LNCaP clone FGC (cell line): ENCODE data around the gene ZNF492.

ENCODE experiments used
- DNase-seq: peaks from one replicate; pipeline ENCODE4 v3.0.0-alpha.2; 2011; ENCODE audit warnings: low read depth
- H3K4me3 ChIP-seq: 2 replicates; pipeline ENCODE4 v1.5.1; 2011; ENCODE audit warnings: mild to moderate bottlenecking, low read depth, low read length, control low read depth
- CTCF ChIP-seq: IDR thresholded peaks from 2 replicates; pipeline ENCODE4 v1.5.1; 2012; ENCODE audit warnings: mild to moderate bottlenecking; ENCODE audit not compliant: control insufficient read depth, insufficient read depth; ENCODE audit errors: extremely low read depth

The ZNF492 gene

DNA sequence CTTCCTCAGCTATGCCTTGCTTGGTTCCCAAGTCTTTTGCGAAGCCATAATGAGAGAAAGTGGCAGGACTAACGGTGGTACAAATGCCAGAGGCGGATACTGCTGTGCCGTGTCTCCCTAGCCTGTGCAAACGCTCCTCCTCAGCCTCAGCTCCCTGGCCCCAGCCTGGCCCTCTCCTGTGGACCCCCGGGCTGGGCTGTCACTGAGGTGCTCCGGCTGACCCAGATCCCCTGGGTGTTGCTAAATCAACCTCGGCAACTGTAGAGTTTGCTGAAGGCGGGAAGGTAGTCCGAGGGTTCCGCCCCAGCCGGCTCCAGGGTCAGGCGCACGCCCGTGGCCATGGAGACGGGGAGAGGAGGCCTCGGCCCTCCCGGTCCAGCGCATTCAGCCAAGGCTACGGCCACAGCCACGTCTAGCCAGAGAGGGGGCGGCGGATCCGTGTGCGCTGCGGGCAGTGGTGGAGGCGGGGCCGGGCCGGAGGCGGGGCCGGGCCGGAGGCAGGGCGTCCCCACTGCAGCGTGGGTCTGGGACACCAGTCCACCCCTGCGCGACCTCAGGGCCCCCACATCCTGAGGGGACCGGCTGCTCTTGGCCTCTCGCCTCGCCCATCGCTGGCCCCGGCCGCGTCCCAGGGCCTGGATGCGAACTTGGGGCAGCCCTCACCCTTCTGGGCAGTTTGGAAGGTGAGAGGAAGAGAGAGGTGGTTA lies 16.4 kb upstream of the ZNF492 start:
- DNase-seq = no peak
- H3K4me3 ChIP-seq = no peak overlapping the region
- no peak for TF ChIP-seq CTCF

- no peak for TF ChIP-seq CTCF
- DNase-seq = no peak
Measured at GRCh38 chr19:22619371-22619770, 14.8 kb upstream of the ZNF492 start.

GRCh38 chr19:22619932-22620331 lies 14.2 kb upstream of the ZNF492 start:
- no peak for TF ChIP-seq CTCF
- no peak for DNase-seq
- no peak overlapping the region for H3K4me3 ChIP-seq

More at GRCh38 chr19:22619371-22619770, 14.8 kb upstream of the ZNF492 start:
- H3K4me3 ChIP-seq = no peak overlapping the region

GRCh38 chr19:22620401-22620800 lies 13.7 kb upstream of the ZNF492 start:
- no peak for DNase-seq
- no peak for TF ChIP-seq CTCF
- H3K4me3 ChIP-seq = no peak overlapping the region

DNA sequence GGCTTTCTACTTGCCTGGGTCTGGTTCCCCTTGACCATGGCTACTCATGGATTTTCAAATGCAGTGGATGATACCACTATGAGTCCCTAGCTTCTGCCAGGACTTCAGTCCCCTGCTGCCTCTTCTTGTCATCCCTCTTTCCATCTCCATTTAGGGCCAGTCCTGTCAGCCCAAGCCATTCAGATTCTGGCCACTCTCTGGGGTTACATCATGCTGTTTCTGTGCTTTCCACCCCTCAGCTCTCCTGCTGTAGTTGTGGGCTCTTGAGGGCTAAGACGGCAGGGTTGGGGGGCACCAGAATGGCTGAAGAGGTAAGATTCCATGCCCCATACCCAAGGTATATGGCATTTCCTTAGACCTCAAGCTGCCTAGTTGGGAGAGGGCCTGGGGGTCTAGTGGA lies 13.2 kb upstream of the ZNF492 start:
- H3K4me3 ChIP-seq = no peak overlapping the region
- no peak for TF ChIP-seq CTCF
- no peak for DNase-seq

GRCh38 chr19:22622020-22622419 lies 12.1 kb upstream of the ZNF492 start:
- no peak for TF ChIP-seq CTCF
- no peak overlapping the region for H3K4me3 ChIP-seq
- DNase-seq = no peak
